ENCODE data around the gene HNRNPLL. TPM values are rescaled to one million over a fixed set of nuclear protein-coding genes. Genes with fewer than 3 reads are reported as not detected.
A peak's percentile ranks its signal among the peaks of the same experiment; 100 is the strongest.

Gene HNRNPLL
- total RNA-seq (2014; rRNA removed; shearing (Covaris generic)) (7.2 and 7.6 TPM in 2 replicates), total RNA-seq (2022) (47.2 and 47.9 TPM in 2 replicates), Bru-seq, nascent RNA (percentile 87 among the genes with signal in this experiment), BruChase-seq, experiment 1, labeled RNA remaining after a 6-hour chase (percentile 84 among the genes with signal in this experiment), BruChase-seq, experiment 2, labeled RNA remaining after a 2-hour chase (percentile 84 among the genes with signal in this experiment)
- long read RNA-seq, full-length matches to known transcripts = 91 of 104 reads
- long read RNA-seq, partial matches to known transcripts = 6 of 104 reads
- long read RNA-seq, other reads (novel, unspliced or antisense) = 7 of 104 reads

DNA sequence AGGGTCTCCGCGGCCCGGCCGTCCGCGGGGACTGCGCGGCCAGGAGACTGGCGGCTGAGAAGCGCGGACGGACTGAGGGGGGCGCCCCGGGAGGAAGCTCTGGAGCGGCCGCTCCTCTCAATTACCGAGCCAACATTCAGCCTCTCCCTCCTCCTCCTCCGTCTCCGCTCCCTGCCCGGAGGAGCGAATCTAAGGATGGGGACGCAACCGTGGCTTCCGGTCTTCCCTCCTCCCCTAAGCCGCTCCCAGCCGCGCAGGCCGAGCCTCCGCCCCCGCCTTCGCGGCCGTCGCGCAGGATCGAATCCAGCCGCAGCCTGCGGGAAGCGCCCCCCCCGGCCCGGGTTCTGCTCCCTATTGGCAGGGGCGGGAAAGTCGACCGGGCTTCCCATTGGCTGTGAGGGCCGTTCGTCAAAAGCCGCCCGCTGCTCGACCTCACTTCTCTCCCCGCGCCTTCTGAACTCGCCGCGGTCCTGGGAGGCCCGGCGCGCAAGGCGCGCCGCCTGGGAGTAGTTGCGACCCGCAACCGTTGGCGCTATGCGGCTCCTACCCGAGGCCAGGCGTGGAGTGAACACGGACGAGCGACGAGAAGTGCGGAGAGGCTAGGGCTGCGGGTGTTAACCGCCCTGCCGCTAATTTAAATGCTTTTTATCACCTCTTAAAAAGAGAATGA lies at the start of gene HNRNPLL:
Gene HNRNPLL (minus strand): TSS at position 197 of the 670 bp plus-strand sequence. CDS start 302 bp downstream, outside the sequence.
- no TSS peak for BruUV-seq (replicated peaks)
- Histone ChIP-seq H3K79me2 (ENCODE audit: insufficient read depth, low read depth, low read length) (peaks cover 22% of the 10 kb centered on the region; the same call in 1 of the 2 replicates), H3K9me3 (ENCODE audit: low read length) (no peaks in the 10 kb centered on the region), H3K27ac (ENCODE audit: low read depth, low read length, poor library complexity, severe bottlenecking) (peak within 1 kb of the TSS; percentile 41), H3K4me2 (ENCODE audit: low read length) (peak within 1 kb of the TSS; percentile 83), H3K36me3 (ENCODE audit: insufficient read depth, low read length) (no peaks in the 10 kb centered on the region), H3K4me3 (ENCODE audit: low read depth, low read length, poor library complexity, severe bottlenecking) (peak within 1 kb of the TSS; percentile 81), H2AFZ (ENCODE audit: low read length) (peak within 1 kb of the TSS; percentile 90), H3K4me1 (ENCODE audit: insufficient read depth, low read length, poor library complexity, severe bottlenecking) (peaks cover 57% of the 10 kb centered on the region), H4K20me1 (ENCODE audit: insufficient read depth, low read length) (peaks cover 8% of the 10 kb centered on the region; the same call in 1 of the 2 replicates), H3K9me2 (ENCODE audit: insufficient read depth, low read length) (no peaks in the 10 kb centered on the region)
- POLR2A ChIA-PET = interaction anchor here (1.2 to 3.4 kb wide), 2 partner anchors 38 to 70 kb away, joined by 8 to 13 read pairs; no protein-coding TSS in a partner anchor
- intact Hi-C loops (cut with micrococcal nuclease; ENCODE audit: unreplicated experiment) = loop anchor here (1.0 to 5.0 kb wide), 6 partner anchors 31 to 519 kb away; partner anchors contain the start of genes ATL2, GALM and SOS1
- TF ChIP-seq, protein P1, sequence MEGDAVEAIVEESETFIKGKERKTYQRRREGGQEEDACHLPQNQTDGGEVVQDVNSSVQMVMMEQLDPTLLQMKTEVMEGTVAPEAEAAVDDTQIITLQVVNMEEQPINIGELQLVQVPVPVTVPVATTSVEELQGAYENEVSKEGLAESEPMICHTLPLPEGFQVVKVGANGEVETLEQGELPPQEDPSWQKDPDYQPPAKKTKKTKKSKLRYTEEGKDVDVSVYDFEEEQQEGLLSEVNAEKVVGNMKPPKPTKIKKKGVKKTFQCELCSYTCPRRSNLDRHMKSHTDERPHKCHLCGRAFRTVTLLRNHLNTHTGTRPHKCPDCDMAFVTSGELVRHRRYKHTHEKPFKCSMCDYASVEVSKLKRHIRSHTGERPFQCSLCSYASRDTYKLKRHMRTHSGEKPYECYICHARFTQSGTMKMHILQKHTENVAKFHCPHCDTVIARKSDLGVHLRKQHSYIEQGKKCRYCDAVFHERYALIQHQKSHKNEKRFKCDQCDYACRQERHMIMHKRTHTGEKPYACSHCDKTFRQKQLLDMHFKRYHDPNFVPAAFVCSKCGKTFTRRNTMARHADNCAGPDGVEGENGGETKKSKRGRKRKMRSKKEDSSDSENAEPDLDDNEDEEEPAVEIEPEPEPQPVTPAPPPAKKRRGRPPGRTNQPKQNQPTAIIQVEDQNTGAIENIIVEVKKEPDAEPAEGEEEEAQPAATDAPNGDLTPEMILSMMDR (conservative IDR thresholded peaks at IDR 0.05; ENCODE audit: low read length) = no peak
- no peak for TF ChIP-seq EZH2phosphoT487 (IDR thresholded peaks at IDR 0.05; ENCODE audit: borderline replicate concordance, low read depth, low read length)
- CTCF ChIA-PET (ENCODE audit: unreplicated experiment) = interaction anchor here (0.7 to 1.3 kb wide), 3 partner anchors 21 to 122 kb away, joined by 4 to 5 read pairs (median 4); partner anchors contain the start of gene GALM
- DNase-seq (ENCODE audit: low spot score) = peak; percentile 94

DNA sequence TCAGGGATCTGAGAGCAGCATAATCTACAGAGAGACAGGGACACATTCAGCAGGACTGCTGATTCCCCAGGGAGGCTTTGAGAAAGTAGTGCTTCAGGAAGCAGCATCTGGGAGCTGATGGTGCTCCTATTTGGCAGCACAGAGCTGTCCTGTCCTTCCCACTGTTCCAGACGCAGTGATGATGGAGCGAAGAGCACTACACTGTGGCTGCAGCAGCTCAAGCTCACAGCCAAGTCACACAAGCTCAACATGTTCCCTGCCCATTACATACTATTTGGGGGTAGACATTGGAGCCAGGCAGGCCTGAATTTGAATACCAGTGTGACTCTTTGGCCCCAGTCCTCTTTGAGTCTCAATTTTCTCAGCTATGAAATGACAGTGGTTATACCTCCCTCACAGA lies 48.0 kb upstream of the HNRNPLL start:
- Histone ChIP-seq H3K9me2 (ENCODE audit: insufficient read depth, low read length) (no peaks in the 10 kb centered on the region), H3K9me3 (ENCODE audit: low read length) (no peaks in the 10 kb centered on the region), H3K4me3 (ENCODE audit: low read depth, low read length, poor library complexity, severe bottlenecking) (no peak overlapping the region), H3K27ac (ENCODE audit: low read depth, low read length, poor library complexity, severe bottlenecking) (no peak overlapping the region), H4K20me1 (ENCODE audit: insufficient read depth, low read length) (no peaks in the 10 kb centered on the region), H3K4me2 (ENCODE audit: low read length) (no peak overlapping the region), H3K4me1 (ENCODE audit: insufficient read depth, low read length, poor library complexity, severe bottlenecking) (peaks cover 31% of the 10 kb centered on the region), H3K79me2 (ENCODE audit: insufficient read depth, low read depth, low read length) (no peaks in the 10 kb centered on the region), H3K36me3 (ENCODE audit: insufficient read depth, low read length) (no peaks in the 10 kb centered on the region), H2AFZ (ENCODE audit: low read length) (no peak overlapping the region)
- intact Hi-C loops (cut with micrococcal nuclease; ENCODE audit: unreplicated experiment) = no loop called here
- ChIA-PET POLR2A (interaction anchor here (0.6 kb wide), 1 partner anchor 86 kb away, joined by 3 read pairs; no protein-coding TSS in a partner anchor), CTCF (ENCODE audit: unreplicated experiment) (interaction anchor here (0.6 kb wide), 1 partner anchor 1398 kb away, joined by 3 read pairs; no protein-coding TSS in a partner anchor)
- TF ChIP-seq, protein P1 (conservative IDR thresholded peaks at IDR 0.05; ENCODE audit: low read length) = no peak
- no peak for TF ChIP-seq EZH2phosphoT487 (IDR thresholded peaks at IDR 0.05; ENCODE audit: borderline replicate concordance, low read depth, low read length)
- BruUV-seq (replicated peaks) = no TSS peak
- no peak for DNase-seq (ENCODE audit: low spot score)
